DND-41 (cell line): ENCODE results near the gene CFC1.
"Not testable (repeated sequence)": the region's sequence is repeated elsewhere in the genome, so short reads cannot be mapped to it uniquely, and the experiment has no call there.

Experiments
- CTCF ChIP-seq: IDR thresholded peaks from 2 replicates; pipeline ENCODE4 v1.5.1; 2012; ENCODE audit warnings: borderline replicate concordance, low read length, moderate library complexity, mild to moderate bottlenecking; ENCODE audit not compliant: poor library complexity, severe bottlenecking; ENCODE audit errors: extremely low read depth
- EZH2 ChIP-seq: IDR thresholded peaks from 3 replicates; pipeline ENCODE4 v1.6.1; 2012; ENCODE audit warnings: borderline replicate concordance, low read depth, mild to moderate bottlenecking, moderate library complexity, low read length, inconsistent platforms; ENCODE audit not compliant: severe bottlenecking

- not testable (repeated sequence) for TF ChIP-seq CTCF, EZH2
These were observed 17.9 kb downstream of the CFC1 start for GRCh38 chr2:130581491-130581890.
